Measurements from ENCODE around the gene SPOCK1. TPM values are rescaled to one million over a fixed set of nuclear protein-coding genes. Genes with fewer than 3 reads are reported as not detected.

SPOCK1 gene
- total and polyA plus RNA-seq, 2 of the 4 experiments (the other 2 are of a cell fraction) = 5.0 to 20.3 TPM

- H4K91ac ChIP-seq (ENCODE audit: insufficient read depth, low read depth, low read length) = no peak overlapping the region
Observed at GRCh38 chr5:137090151-137090550, 409.0 kb downstream of the SPOCK1 start.

More at GRCh38 chr5:137090151-137090550, 409.0 kb downstream of the SPOCK1 start:
- H2BK5ac ChIP-seq (ENCODE audit: low read depth, low read length, poor library complexity, severe bottlenecking) = no peak overlapping the region
- intact Hi-C loops (cut with micrococcal nuclease) (no loop called here), in situ Hi-C loops (cut with MboI; ENCODE audit: low sequenced_read_pairs) (no loop called here), dilution Hi-C loops (cut with HindIII; ENCODE audit: low sequenced_read_pairs, unreplicated experiment) (no loop called here)
- no peak overlapping the region for H4K8ac ChIP-seq (ENCODE audit: low read depth in 2 of 2, low read length in 2 of 2)
- H3K4ac ChIP-seq (ENCODE audit: low read depth, low read length) = no peak overlapping the region
- TF ChIP-seq RFX5 (IDR thresholded peaks at IDR 0.05; ENCODE audit: low read depth, low read length) (no peak), CTCF (conservative IDR thresholded peaks at IDR 0.05; ENCODE audit: low read depth, low read length) (no peak), ELK1 (IDR thresholded peaks at IDR 0.05; ENCODE audit: borderline replicate concordance, low read depth, low read length) (no peak), MAFK (IDR thresholded peaks at IDR 0.05; ENCODE audit: low read depth, low read length) (no peak), SMC3 (IDR thresholded peaks at IDR 0.05; ENCODE audit: low read depth, low read length) (no peak), POLR2A (IDR thresholded peaks at IDR 0.05; ENCODE audit: low read depth, low read length) (no peak), RCOR1 (IDR thresholded peaks at IDR 0.05; ENCODE audit: insufficient replicate concordance, low read length) (no peak)
- H3K9me3 ChIP-seq (ENCODE audit: control insufficient read depth, insufficient read depth, low read length) = no peaks in the 10 kb centered on the region
- no peak for ATAC-seq (ENCODE audit: low read depth)
- H3K18ac ChIP-seq (ENCODE audit: low read depth, low read length) = no peak overlapping the region
- no peak overlapping the region for H3K56ac ChIP-seq (ENCODE audit: extremely low read depth, insufficient read depth, low read length)
- no peak overlapping the region for H3K4me2 ChIP-seq (ENCODE audit: low read depth, low read length)
- no peaks in the 10 kb centered on the region for H3K79me1 ChIP-seq (ENCODE audit: low read depth in 1 of 2, low read length in 2 of 2)
- no peak overlapping the region for H2BK20ac ChIP-seq (ENCODE audit: low read depth, low read length)
- CTCF ChIA-PET = no interaction called here
- POLR2A ChIA-PET (ENCODE audit: unreplicated experiment) = no interaction called here
- H4K5ac ChIP-seq (ENCODE audit: low read depth, low read length) = no peak overlapping the region
- no peaks in the 10 kb centered on the region for H3K27me3 ChIP-seq (ENCODE audit: control insufficient read depth, insufficient read depth, low read length)
- H3K9ac ChIP-seq (ENCODE audit: low read depth, low read length) = no peak overlapping the region
- H3K27ac ChIP-seq (ENCODE audit: insufficient read depth, low read length) = no peak overlapping the region
- H3K9me1 ChIP-seq (ENCODE audit: insufficient read depth, low read length) = no peaks in the 10 kb centered on the region
- H3K4me1 ChIP-seq (ENCODE audit: control insufficient read depth, insufficient read depth, low read length) = no peaks in the 10 kb centered on the region
- no peak overlapping the region for H3K4me3 ChIP-seq (ENCODE audit: insufficient read depth, low read depth, low read length)
- no peaks in the 10 kb centered on the region for H3K36me3 ChIP-seq (ENCODE audit: control insufficient read depth, insufficient read depth, low read length)
- no CpG with 5 or more reads among the region's 1 CpG for WGBS, 2 experiments (ENCODE audit: extremely low coverage in 2 of 2, insufficient read length in 1 of 2)
- no peak overlapping the region for H2AK9ac ChIP-seq (replicated peaks; ENCODE audit: low read depth, low read length, poor library complexity)
- no peaks in the 10 kb centered on the region for H4K20me1 ChIP-seq (ENCODE audit: insufficient read depth, low read length)
- no peak overlapping the region for H2BK120ac ChIP-seq (ENCODE audit: low read depth, low read length)
- no peak overlapping the region for H3K23ac ChIP-seq (ENCODE audit: low read depth, low read length)
- DNase-seq = no peak
- H3K14ac ChIP-seq (replicated peaks; ENCODE audit: low read depth, low read length) = no peak overlapping the region
- BruUV-seq (replicated peaks) = no TSS peak
- H2AK5ac ChIP-seq (ENCODE audit: low read depth, low read length) = no peak overlapping the region
- H2AFZ ChIP-seq (replicated peaks; ENCODE audit: low read length, poor library complexity) = no peak overlapping the region
- H2BK15ac ChIP-seq (ENCODE audit: low read depth, low read length) = no peak overlapping the region

Data from IMR-90 (cell line).